NCI-H2029 treated with DMSO at 0.1 percent for 48 hours (cell line): Measurements from ENCODE around the gene TM7SF2.
"Not testable (repeated sequence)": the region's sequence is repeated elsewhere in the genome, so short reads cannot be mapped to it uniquely, and the experiment has no call there.

Source experiments
- DNase-seq: peaks from one replicate; lab custom pipeline; 2025; lab: John Stamatoyannopoulos, UW

TM7SF2 gene

DNA sequence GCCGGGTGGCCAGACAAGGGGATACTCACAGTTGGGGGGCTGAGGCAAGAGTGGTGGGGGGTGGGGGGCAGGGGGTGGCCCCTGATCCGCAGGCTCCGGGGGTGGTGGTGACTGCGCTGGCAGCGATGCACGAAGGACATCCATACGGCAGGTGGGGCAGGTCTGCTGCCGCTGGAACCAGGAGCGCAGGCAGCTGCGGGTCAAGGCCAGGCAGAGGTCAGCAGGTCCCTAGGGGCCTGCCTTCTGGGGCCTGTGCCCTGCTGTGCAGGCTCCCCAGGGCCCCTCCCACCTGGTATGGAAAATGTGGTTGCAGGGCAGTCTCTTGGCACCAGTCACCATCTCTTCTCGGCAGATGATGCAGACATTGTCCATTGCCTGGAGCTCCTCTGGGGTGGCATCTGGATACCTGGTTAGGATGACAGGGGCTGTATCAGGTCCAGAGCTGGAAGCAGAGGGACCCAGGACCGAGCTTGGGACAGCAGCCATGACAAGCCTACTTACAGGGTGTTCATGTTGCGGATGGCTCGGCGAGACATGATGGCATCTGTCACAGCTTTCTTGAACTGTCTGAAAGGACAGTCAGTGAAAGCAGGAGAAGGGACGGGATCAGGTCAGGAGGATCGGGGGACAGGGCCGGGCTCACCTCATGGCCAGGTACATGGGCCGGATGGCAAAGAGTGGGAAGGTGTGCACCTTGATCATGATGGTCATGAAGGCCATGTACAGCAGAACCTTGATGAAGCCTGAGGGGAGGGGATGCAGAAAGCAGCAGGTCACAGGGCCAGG is 19.2 kb downstream of the TM7SF2 start:
- DNase-seq, result no peak

DNA sequence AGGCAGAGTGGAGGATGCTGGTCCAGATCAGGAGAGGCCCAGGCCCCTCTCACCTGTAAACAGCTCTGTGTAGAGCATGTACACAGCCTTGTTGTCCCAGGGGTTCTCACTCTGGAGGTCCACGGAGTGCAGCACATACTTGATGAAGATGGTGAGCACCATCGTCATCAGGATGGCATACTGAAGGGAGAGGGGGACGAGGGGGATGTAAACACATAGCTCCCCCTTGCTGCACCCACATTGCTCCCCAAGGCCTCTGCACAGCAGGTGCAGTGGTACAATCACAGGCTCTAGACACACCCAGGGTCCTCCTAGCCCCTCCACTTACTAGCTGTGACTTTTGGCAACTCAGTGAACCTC is 19.7 kb downstream of the TM7SF2 start:
- no peak for DNase-seq

GRCh38 chr11:65131895-65132237 is 20.2 kb downstream of the TM7SF2 start:
- no peak for DNase-seq

- no peak for DNase-seq
Measured at GRCh38 chr11:65132238-65132987, 20.7 kb downstream of the TM7SF2 start.

DNA sequence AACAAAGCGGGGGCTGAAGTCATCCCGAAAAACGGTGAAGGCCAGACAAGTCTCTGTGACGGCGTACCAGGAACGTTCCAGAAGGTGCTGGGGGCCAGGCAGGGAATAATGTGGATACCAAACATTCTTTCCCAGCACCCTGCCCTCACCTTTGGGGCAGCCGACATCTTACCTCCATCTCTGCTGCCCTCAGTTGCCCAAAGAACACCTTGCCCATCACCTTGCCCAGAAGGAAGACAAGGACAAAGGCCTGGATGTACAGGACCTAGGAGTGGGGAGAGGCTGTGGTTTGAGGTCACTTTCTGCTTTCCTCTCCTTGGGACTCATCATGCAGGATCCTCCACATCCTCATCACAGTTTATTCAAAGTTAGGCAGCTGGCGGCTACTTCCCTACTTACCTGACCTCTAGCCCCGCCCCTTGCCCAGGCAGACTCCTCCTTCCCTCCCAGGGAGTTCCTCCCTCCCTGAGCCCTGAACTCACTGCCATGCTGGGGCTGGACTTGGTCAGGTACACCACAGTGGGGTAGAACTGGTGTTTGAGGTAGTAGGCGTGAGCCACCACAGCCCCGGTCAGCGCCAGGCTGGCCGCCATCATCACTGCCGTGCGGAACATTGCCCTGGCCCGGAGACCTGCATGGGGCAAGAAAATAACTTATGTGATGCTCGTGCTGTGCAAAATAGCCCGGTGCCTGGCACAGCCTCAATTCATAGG is 21.5 kb downstream of the TM7SF2 start:
- DNase-seq, result no peak

- DNase-seq, result no peak
Measured at GRCh38 chr11:65133724-65134123, 22.1 kb downstream of the TM7SF2 start.

DNA sequence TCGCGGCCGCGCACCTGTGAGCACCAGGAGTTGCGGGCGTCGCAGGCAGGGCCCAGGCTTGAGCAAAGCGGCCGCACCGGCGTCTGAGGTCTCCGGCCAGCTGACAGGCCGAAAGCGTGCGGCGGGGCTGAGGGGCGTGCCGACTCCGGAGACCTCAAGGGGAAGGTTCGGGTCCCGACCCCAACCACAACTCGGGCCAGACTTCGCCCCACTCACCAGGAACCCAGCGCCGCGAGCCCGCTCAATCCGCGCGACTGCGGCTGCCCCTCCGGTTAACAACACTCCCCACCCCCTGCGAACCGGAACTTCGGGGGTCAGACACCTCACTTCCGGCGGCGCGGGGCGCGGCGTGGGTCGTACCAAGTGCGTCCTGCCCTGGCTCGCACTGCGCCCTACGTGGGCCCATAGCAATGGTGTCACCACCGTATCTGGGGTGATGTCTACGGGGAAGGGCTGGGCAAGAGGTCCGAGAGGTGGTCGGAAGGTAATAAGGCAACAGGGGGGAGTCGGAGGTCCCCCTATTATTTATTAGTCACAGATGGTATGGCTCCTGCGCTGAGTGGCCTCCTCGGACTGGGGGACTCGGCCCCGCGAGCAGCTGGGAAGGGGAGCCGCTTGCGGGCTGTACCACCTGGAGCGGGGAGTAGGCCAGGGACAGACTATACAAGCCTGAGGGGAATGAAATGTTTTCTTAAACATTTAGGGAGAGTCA is 22.7 kb downstream of the TM7SF2 start, which contains the start of gene SYVN1:
TSS of gene SYVN1 (minus strand) at position 280 of the 712 bp plus-strand sequence. CDS start 918 bp downstream, outside the sequence.
- peak; percentile 61 for DNase-seq

DNA sequence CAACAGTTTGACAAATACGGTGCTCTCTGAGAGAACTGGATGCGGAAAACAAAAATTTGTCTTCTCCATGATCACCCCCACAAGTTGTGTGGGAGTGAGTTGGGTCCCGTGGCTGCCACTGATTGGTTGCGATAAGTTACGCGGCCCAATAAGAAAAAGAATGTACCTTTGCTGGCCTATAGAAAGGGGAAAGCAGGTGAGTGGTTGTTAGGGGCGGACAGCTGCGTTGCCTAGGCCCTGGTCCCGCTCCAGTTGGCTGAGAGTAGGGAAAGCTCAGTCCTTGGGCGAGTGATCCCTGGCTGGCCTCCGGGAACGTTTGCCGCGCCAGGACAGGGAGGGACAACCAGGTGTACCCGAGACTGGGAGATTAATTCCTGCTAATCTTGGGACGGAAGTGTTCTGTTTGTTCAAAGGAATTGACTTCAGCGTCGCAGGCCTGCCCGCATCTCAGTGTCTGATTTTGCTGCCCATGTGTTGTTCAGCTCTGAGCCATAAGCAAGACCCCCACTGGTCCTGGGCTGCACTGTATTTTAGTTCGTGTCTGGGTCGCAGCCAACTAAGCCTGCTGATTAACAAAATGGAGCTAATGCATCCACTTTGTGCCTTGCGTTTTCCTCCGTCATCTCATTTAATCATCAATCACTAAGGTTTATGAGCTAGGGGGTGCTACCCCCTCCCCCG is 23.4 kb downstream of the TM7SF2 start:
- peak; percentile 97 for DNase-seq

GRCh38 chr11:65135633-65136145 is 24.0 kb downstream of the TM7SF2 start:
- DNase-seq, result no peak

DNA sequence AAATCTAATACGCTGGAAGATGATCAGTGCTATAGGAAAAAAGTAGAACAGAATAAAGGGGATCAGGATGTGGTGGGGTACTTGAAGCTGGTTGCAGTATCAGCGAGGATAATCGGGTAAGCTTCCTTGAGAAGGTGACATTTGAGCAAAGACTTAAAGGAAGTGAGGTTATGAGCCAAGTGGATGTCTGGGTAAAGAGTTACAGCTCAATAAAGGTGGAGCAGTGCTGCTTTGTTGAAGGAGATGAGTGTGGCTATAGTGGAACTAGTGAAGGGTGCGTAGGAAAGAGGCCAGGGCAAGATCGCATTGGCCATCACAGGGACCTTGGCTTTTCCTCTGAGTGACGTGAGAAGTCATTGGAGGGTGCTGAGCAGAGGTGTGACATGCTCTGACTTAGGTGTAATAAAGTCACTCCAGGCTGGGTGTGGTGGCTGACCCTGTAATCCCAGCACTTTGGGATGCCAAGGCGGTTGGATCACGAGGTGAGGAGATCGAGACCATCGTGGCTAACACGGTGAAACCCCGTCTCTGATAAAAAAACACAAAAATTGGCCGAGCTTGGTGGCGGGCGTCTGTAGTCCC is 24.9 kb downstream of the TM7SF2 start:
- no peak for DNase-seq

DNA sequence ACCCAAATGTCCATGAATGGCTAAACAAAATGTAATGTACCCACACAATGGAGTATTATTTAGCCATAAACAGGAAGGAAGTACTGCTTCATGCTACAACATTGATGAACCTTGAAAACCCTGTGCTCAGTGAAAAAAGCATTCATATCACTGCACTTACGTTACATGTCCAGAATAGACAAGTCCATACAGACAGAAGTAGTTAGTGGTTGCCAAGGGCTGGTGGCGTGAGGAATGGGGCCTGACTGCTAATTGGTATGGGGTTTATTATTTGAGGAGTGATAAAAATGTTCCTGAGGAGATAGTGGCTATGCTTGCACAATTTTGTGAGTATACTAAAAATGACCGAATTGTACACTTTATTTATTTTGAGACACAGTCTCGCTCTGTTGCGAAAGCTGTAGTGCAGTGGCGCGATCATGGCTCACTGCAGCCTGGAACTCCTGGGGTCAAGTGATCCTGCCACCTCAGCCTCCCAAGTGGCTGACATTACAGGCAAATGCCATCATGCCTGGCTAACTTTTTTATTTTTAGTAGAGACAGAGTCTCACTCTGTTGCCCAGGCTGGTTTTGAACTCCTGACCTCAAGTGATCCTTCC is 30.3 kb downstream of the TM7SF2 start:
- DNase-seq, result no peak

DNA sequence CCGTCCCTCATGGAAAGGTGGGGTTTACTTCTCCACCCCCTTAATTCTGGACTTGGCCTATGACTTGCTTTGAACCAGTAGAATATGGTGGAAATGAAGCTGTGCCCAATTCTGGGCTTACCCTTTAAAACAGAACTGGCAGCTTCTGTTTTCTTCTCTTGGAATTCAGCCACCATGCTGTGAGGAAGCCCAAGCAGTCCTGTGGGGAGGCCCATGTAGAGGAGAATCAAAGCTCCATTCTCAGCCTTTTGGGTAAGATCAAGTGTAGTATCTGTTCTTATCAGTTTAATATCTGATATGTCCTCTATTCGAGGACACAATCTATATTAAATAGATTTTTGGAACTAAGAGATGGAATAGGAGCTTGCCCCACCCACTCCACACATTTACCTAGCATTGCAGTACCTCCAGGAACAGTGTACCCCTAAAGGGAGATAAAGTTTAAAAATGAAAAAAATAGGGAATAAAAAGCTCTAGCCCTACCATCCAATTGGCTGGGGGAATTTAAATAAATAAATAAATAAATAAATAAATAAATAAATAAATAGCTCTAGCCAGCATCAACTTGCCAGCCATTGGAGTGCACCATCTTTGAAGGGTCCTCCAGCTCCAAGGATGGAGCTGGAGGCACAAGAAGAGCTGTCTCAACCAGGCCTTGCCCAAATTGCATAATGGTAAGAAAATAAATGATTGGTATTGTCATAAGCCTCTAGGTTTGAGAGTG is 35.8 kb downstream of the TM7SF2 start:
- DNase-seq, result no peak

DNA sequence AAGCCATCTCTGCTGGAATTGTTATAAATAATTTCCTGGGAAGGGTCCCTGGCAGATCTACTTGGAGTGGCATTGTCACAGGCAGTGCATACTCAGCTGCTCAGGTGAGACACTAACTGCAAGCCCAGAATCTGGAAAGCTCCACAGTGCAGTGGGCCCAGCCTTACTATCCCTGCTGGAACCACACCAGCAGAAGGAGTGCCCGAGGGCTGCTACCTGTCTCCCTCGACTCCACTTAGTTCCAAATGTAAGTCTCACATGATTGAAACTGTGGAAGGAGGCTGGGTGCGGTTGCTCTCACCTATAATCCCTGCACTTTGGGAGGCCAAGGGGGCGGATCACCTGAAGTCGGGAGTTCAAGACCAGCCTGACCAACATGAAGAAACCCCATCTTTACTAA is 37.0 kb downstream of the TM7SF2 start:
- no peak for DNase-seq

DNA sequence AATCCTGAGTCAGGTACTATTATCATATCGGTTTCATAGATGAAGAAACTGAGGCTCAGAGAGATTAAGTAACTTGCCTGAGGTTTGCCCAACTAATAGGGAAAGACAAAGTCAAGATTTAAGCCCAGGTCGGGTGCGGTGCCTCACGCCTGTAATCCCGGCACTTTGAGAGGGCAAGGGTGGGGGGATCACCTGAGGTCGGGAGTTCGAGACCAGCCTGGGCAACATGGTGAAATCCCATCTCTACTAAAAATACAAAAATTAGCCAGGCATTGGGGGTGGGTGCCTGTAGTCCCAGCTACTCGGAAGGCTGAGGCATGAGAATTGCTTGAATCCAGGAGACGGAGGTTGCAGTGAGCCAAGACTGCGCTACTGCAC is 38.4 kb downstream of the TM7SF2 start:
- DNase-seq, result not testable (repeated sequence)

DNA sequence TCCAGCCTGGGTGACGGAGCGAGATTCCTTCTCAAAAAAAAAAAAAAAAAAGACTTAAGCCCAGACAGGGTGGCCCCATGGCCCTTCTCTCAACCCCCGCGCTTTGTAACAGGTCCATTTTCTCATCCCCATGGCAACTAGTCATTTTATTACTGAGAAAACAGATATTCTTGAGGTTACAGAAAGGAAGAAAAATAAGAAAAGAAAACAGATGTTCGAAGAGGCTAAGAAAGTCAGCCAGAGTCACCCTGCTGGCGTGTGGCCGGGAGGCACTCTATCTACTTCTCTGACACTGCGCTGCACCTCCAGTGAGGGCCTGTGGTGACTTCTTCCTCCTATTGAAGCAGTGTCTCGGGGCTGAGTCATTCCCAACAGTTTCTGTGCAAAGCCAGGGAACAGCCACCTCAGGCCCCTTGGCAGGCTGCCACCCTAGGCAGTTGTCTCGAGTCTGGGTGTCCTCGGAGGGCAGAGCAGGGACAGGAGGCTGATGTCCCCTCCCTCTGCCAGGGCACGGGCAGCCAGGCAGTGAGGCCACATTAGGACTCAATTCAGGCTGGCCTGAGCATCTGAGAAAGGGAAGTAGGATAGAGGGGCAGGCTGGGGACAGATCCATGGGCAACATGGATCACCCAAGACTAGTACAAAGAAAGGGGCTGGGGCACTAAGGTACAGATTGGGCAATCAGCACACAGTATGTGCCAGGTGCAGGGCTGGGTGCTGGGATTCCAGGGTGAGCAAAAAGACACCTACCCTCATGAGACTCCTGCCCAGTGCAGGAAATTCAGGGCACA is 39.0 kb downstream of the TM7SF2 start:
- DNase-seq, result peak; percentile 82

DNA sequence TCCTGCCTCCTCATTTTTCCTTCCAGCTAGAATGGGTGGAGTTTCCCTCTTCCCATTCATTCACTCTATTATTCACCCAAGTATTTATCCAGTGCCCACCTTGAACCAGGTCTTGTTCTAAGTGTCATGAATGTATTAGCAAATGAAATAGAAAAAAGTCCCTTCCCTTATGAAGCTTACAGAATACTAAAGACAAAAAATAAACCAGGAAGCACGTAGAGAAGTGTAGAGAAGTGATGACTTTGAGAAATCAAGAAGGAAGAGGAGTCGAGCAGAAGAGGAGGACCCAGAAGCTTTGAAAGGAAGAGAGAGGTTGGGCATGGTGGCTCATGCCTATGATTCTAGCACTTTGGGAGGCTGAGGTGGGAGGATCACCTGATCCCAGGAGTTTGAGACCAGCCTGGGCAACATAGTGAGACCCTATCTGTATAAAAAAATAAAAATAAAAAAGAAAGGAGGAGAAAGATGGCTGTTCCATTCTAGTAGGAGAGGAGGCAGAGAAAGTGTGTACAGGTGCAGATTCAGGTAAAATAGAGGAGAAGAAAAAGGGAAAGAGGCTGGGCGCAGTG is 39.7 kb downstream of the TM7SF2 start:
- DNase-seq, result no peak

DNA sequence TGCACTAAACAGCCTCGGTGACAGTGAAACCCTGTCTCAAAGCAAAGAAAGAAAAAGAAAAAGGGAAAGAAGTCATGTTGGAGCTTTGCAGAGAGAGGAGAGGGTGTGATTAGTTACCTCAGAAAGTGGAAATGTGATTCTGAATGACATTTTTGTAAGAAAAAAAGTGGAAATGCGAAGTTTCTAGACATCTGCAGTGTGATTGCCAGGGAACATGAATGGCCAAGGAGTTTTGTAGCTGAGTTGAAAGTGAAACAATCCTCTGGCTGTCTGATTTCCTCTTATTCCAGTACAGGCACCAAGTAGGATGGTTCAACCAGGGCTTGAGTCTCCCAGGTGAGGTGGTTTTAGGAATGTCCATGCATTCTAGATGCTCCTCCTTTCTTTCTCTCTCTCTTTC is 40.5 kb downstream of the TM7SF2 start:
- DNase-seq, result no peak

- DNase-seq, result no peak
Measured at GRCh38 chr11:65156256-65156655, 44.6 kb downstream of the TM7SF2 start.

GRCh38 chr11:65156926-65157325 is 45.3 kb downstream of the TM7SF2 start:
- DNase-seq, result no peak
